ENCODE measurements around the gene IL17REL.
A peak's percentile ranks its signal among the peaks of the same experiment; 100 is the strongest.

IL17REL gene

DNA sequence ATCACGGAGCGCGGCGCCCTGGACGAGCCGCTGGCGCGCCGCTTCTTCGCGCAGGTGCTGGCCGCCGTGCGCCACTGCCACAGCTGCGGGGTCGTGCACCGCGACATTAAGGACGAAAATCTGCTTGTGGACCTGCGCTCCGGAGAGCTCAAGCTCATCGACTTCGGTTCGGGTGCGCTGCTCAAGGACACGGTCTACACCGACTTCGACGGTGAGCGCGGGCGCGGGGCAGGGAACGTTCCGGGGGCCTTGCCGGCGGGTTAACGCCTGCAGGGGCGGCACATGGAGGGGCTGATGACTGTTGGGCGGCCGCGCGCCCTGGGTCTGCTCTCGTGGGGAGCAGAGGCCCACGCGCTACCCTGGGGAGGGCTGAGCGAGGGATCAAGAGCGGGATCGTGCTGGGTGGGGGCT is 51.0 kb downstream of the IL17REL start:
- Histone ChIP-seq H3K79me2 (ENCODE audit: insufficient read depth, low read depth) (peaks cover 24% of the 10 kb centered on the region), H3K4me2 (peak overlapping the region; percentile 25; the same call in 1 of the 2 replicates), H3K27ac (peak overlapping the region; percentile 40), H2AFZ (ENCODE audit: low read depth) (no peak overlapping the region), H3K36me3 (ENCODE audit: insufficient read depth) (no peaks in the 10 kb centered on the region), H3K4me1 (ENCODE audit: low read depth, poor library complexity, severe bottlenecking) (peaks cover 9% of the 10 kb centered on the region), H3K27me3 (ENCODE audit: insufficient read depth, low read depth) (no peaks in the 10 kb centered on the region), H3K4me3 (IDR thresholded peaks at IDR 0.05; ENCODE audit: insufficient read depth, low read depth, low read length) (no peak overlapping the region), H4K20me1 (ENCODE audit: insufficient read depth) (no peaks in the 10 kb centered on the region), H3K9ac (peak overlapping the region; percentile 78)
- TF ChIP-seq, protein P1, sequence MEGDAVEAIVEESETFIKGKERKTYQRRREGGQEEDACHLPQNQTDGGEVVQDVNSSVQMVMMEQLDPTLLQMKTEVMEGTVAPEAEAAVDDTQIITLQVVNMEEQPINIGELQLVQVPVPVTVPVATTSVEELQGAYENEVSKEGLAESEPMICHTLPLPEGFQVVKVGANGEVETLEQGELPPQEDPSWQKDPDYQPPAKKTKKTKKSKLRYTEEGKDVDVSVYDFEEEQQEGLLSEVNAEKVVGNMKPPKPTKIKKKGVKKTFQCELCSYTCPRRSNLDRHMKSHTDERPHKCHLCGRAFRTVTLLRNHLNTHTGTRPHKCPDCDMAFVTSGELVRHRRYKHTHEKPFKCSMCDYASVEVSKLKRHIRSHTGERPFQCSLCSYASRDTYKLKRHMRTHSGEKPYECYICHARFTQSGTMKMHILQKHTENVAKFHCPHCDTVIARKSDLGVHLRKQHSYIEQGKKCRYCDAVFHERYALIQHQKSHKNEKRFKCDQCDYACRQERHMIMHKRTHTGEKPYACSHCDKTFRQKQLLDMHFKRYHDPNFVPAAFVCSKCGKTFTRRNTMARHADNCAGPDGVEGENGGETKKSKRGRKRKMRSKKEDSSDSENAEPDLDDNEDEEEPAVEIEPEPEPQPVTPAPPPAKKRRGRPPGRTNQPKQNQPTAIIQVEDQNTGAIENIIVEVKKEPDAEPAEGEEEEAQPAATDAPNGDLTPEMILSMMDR (conservative IDR thresholded peaks at IDR 0.05; ENCODE audit: low read depth, low read length), result no peak

DNA sequence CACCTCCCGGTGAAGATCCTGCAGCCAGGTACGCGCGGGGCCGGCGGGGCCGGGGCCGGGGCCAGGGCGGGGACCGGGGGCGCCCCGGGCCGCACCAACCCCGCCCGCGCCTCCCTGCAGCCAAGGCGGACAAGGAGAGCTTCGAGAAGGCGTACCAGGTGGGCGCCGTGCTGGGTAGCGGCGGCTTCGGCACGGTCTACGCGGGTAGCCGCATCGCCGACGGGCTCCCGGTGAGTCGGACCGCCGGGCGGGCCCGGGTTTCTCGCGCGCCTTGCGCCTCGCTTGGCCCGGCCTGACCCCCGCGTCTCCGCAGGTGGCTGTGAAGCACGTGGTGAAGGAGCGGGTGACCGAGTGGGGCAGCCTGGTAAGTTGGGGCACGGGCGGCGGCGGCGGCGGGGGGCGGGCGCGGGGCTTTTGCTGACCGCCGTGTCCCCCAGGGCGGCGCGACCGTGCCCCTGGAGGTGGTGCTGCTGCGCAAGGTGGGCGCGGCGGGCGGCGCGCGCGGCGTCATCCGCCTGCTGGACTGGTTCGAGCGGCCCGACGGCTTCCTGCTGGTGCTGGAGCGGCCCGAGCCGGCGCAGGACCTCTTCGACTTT is 51.5 kb downstream of the IL17REL start:
- Histone ChIP-seq H3K9ac (peak overlapping the region; percentile 78), H3K36me3 (ENCODE audit: insufficient read depth) (no peaks in the 10 kb centered on the region), H3K4me3 (IDR thresholded peaks at IDR 0.05; ENCODE audit: insufficient read depth, low read depth, low read length) (no peak overlapping the region), H3K79me2 (ENCODE audit: insufficient read depth, low read depth) (peaks cover 24% of the 10 kb centered on the region), H3K27me3 (ENCODE audit: insufficient read depth, low read depth) (no peaks in the 10 kb centered on the region), H2AFZ (ENCODE audit: low read depth) (no peak overlapping the region), H3K27ac (peak overlapping the region; percentile 40), H4K20me1 (ENCODE audit: insufficient read depth) (no peaks in the 10 kb centered on the region), H3K4me2 (no peak overlapping the region; the same call in 1 of the 2 replicates), H3K4me1 (ENCODE audit: low read depth, poor library complexity, severe bottlenecking) (peaks cover 9% of the 10 kb centered on the region)
- TF ChIP-seq, protein P1 (conservative IDR thresholded peaks at IDR 0.05; ENCODE audit: low read depth, low read length), result no peak

DNA sequence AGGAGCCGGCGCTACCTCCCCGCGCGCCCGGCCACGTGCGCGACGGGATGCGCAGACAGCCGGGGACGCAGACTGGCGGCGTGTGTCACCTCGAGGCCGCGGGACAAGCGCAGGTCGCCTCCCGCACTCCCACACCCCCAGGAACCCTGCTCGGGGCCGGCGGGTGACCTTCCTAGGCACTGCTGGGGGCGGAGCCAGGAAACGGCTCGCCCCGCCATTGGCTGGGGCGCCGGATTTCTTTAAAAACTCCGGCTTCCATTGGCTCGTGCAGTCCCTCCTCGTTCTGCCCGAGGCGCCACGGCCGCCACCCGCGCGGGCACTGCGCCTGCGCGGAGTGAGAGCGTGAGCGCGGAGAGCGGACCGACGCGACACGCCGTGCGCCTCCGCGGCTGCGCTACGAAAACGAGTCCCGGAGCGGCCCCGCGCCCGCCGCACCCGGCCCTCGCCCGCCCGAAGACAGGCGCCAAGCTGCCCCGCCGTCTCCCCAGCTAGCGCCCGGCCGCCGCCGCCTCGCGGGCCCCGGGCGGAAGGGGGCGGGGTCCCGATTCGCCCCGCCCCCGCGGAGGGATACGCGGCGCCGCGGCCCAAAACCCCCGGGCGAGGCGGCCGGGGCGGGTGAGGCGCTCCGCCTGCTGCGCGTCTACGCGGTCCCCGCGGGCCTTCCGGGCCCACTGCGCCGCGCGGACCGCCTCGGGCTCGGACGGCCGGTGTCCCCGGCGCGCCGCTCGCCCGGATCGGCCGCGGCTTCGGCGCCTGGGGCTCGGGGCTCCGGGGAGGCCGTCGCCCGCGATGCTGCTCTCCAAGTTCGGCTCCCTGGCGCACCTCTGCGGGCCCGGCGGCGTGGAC is 52.2 kb downstream of the IL17REL start, which contains the start of gene PIM3:
PIM3 (plus strand) TSS at position 614 of the 846 bp plus-strand sequence; CDS start at position 790, 176 bp downstream.
- Histone ChIP-seq H3K27me3 (ENCODE audit: insufficient read depth, low read depth) (no peaks in the 10 kb centered on the region), H3K27ac (peak within 1 kb of the TSS; percentile 53), H3K4me2 (peak within 1 kb of the TSS; percentile 53), H2AFZ (ENCODE audit: low read depth) (peak within 1 kb of the TSS; percentile 14; the same call in 1 of the 2 replicates), H3K36me3 (ENCODE audit: insufficient read depth) (no peaks in the 10 kb centered on the region), H3K4me1 (ENCODE audit: low read depth, poor library complexity, severe bottlenecking) (peaks cover 9% of the 10 kb centered on the region), H3K4me3 (IDR thresholded peaks at IDR 0.05; ENCODE audit: insufficient read depth, low read depth, low read length) (no peak within 1 kb of the TSS), H3K79me2 (ENCODE audit: insufficient read depth, low read depth) (peaks cover 24% of the 10 kb centered on the region), H3K9ac (peak within 1 kb of the TSS; percentile 78), H4K20me1 (ENCODE audit: insufficient read depth) (no peaks in the 10 kb centered on the region)
- TF ChIP-seq, protein P1 (conservative IDR thresholded peaks at IDR 0.05; ENCODE audit: low read depth, low read length), result no peak

DNA sequence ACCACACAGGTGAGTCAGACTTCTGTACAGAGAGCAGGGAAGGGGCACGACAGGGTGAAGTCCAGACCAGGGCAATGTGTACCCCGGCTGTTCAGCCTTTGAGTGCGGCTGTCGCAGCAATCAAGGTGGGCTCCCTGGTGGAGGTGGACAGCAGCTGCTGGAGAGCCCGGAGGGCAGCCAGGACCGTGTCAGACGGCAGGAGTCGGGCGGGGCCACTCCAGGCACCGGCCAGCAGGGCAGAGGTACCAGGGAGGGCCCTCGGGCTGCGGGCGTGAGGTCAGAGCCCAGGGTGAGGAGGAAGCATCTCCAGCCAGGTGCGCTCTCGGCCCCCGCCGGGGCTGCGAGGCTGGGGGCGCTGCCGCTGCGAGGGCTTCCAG is 52.8 kb downstream of the IL17REL start:
- H4K20me1 ChIP-seq (ENCODE audit: insufficient read depth), result no peaks in the 10 kb centered on the region
- peaks cover 9% of the 10 kb centered on the region for H3K4me1 ChIP-seq (ENCODE audit: low read depth, poor library complexity, severe bottlenecking)

More for the DNA sequence above, 52.8 kb downstream of the IL17REL start:
- Histone ChIP-seq H3K36me3 (ENCODE audit: insufficient read depth) (no peaks in the 10 kb centered on the region), H3K27ac (peak overlapping the region; percentile 53), H3K79me2 (ENCODE audit: insufficient read depth, low read depth) (peaks cover 24% of the 10 kb centered on the region), H3K9ac (peak overlapping the region; percentile 78), H3K4me3 (IDR thresholded peaks at IDR 0.05; ENCODE audit: insufficient read depth, low read depth, low read length) (no peak overlapping the region), H2AFZ (ENCODE audit: low read depth) (peak overlapping the region; percentile 14; the same call in 1 of the 2 replicates), H3K27me3 (ENCODE audit: insufficient read depth, low read depth) (no peaks in the 10 kb centered on the region), H3K4me2 (peak overlapping the region; percentile 53)
- TF ChIP-seq, protein P1 (conservative IDR thresholded peaks at IDR 0.05; ENCODE audit: low read depth, low read length), result no peak
